Measurements from ENCODE around the gene ADGRE3. TPM values are rescaled to one million over a fixed set of nuclear protein-coding genes. Genes with fewer than 3 reads are reported as not detected.

The ADGRE3 gene
- total RNA-seq, 1 donor from 2014 or later, result 17.3 TPM

DNA sequence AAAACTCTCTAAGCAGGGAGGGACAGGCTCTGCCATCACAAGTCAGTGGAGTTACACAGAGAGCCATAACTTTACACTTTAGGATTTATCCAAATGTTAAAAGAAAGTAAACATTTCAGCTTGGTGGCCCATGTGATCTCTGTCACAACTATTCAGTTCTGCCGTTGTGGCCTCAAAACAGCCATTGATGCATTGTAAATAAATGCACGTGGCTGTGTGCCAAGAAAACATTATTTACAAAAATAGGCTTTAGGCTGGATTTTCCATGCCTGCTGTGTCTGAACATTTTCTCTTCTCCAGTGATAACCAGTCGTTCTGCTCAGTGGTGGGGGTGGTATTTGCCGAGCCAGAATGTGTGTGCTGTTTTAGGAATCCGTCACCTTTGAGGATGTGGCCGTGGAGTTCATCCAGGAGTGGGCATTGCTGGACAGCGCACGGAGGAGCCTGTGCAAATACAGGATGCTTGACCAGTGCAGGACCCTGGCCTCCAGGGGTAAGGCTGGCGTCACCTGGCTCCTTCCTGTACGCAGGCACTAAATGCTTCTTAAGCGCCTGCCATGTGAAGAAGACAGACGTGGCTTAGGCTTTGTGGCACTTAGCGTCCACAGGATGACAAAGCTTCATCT lies 20.1 kb upstream of the ADGRE3 start:
- Histone ChIP-seq H3K27me3 (no peaks in the 10 kb centered on the region), H3K36me3 (peaks cover 60% of the 10 kb centered on the region), H3K4me3 (no peak overlapping the region), H3K9me3 (no peaks in the 10 kb centered on the region), H3K27ac (no peak overlapping the region), H3K4me1 (peaks cover 3% of the 10 kb centered on the region)
- ATAC-seq (no peak), DNase-seq (no peak)
- intact Hi-C loops (cut with DNase I), result no loop called here
- TF ChIP-seq, protein P1, sequence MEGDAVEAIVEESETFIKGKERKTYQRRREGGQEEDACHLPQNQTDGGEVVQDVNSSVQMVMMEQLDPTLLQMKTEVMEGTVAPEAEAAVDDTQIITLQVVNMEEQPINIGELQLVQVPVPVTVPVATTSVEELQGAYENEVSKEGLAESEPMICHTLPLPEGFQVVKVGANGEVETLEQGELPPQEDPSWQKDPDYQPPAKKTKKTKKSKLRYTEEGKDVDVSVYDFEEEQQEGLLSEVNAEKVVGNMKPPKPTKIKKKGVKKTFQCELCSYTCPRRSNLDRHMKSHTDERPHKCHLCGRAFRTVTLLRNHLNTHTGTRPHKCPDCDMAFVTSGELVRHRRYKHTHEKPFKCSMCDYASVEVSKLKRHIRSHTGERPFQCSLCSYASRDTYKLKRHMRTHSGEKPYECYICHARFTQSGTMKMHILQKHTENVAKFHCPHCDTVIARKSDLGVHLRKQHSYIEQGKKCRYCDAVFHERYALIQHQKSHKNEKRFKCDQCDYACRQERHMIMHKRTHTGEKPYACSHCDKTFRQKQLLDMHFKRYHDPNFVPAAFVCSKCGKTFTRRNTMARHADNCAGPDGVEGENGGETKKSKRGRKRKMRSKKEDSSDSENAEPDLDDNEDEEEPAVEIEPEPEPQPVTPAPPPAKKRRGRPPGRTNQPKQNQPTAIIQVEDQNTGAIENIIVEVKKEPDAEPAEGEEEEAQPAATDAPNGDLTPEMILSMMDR (IDR thresholded peaks at IDR 0.05), result no peak

DNA sequence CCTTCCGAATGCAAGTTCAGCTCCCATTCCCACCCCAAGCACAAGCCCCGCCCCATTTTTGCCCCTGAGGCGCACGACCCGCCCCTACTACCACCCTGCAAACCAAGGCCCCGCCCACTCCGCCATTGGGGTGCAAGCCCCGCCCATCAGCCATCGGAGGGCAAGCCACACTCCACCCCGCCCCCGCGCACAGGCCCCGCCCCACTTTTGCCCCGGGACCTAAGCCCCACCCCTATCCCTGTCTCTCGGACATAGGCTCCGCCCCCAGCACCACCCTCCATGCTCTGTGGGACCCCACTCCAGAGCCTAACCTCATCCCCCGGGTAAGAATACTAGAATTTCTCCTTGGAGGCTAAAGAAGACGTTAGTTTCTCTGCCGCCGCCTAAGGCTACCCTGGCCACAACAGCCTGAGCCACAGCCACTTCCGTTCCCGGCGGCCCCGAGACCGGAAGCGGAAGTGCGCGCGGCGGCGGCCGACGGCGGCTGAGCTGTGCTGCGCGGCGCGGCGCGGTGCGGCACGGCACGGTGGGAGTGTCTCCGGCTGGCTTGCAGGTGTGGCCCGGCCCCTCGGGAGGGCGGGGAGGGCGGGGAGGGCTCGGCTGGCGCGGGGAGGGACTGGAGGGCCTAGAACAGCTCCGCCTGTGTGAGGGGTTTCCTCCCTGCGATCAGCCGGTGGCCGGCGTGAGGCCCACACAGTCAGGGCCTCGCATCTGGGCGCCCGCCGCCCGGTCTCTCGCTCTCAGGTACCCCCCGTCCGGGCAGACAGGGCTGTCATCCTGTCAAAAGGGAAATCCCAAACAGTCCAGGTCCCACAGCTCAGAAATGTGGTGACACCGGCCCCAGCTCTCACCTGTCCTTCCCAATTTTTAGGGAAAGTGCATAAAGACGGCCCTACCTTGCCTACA lies 15.2 kb upstream of the ADGRE3 start, which contains the start of gene ZNF333:
Gene ZNF333 (plus strand): TSS at position 451 of the 906 bp plus-strand sequence. CDS start 3,444 bp downstream, outside the sequence.
- TF ChIP-seq, protein P1 (IDR thresholded peaks at IDR 0.05), result no peak
- Histone ChIP-seq H3K36me3 (peaks cover 13% of the 10 kb centered on the region), H3K27me3 (no peaks in the 10 kb centered on the region), H3K27ac (peak within 1 kb of the TSS; percentile 95), H3K9me3 (no peaks in the 10 kb centered on the region), H3K4me3 (peak within 1 kb of the TSS; percentile 91), H3K4me1 (peaks cover 3% of the 10 kb centered on the region)
- ATAC-seq (peak; percentile 99), DNase-seq (peak; percentile 99)
- intact Hi-C loops (cut with DNase I), result no loop called here

DNA sequence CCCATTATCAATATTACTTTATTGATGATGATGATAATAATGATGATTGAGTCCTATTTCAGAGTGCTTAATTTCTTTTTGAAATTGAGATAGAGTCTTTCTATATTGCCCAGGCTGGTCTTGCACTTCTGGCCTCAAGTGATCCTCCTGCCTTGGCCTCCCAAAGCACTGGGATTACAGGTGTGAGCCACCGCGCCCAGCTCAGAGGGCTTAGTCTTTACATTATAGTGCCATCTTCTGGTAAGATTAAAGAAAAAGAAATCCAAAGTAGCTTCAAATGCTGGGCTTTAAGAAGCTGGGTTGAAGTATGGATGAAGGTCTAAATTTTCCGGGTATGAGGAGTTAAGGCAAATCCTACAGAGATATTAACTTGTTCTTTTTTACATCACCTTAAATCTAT lies 11.8 kb upstream of the ADGRE3 start:
- intact Hi-C loops (cut with DNase I), result no loop called here
- ATAC-seq (no peak), DNase-seq (no peak)
- peaks cover 3% of the 10 kb centered on the region for H3K27me3 ChIP-seq
- TF ChIP-seq, protein P1 (IDR thresholded peaks at IDR 0.05), result peak; percentile 33
- H3K4me1 ChIP-seq, result peaks cover 3% of the 10 kb centered on the region
- no peaks in the 10 kb centered on the region for H3K36me3 ChIP-seq
- no peaks in the 10 kb centered on the region for H3K9me3 ChIP-seq
- no peak overlapping the region for H3K27ac ChIP-seq
- no peak overlapping the region for H3K4me3 ChIP-seq

DNA sequence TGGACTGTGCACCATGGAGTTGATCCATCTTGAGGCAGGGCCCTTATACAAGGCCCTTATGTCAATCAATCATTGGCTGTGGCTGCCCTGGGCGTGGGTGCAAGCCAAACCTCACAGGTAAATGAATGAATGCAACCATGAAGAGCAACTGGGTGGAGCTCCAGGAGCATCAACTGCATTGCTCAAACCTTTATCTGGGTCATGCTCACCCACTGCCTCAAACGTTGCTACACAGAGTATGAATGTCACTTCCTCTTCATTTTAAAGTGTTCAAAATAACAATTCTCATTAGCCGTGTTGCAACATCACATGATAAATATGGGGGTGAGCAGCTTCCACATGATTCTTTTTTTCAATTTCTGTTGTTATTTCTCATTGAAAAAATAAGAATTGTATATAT lies 8.8 kb upstream of the ADGRE3 start:
- Histone ChIP-seq H3K9me3 (no peaks in the 10 kb centered on the region), H3K27me3 (peaks cover 3% of the 10 kb centered on the region), H3K4me3 (no peak overlapping the region), H3K36me3 (no peaks in the 10 kb centered on the region), H3K4me1 (no peaks in the 10 kb centered on the region), H3K27ac (no peak overlapping the region)
- TF ChIP-seq, protein P1 (IDR thresholded peaks at IDR 0.05), result no peak
- intact Hi-C loops (cut with DNase I), result no loop called here
- peak; percentile 92 for ATAC-seq
- DNase-seq, result no peak

DNA sequence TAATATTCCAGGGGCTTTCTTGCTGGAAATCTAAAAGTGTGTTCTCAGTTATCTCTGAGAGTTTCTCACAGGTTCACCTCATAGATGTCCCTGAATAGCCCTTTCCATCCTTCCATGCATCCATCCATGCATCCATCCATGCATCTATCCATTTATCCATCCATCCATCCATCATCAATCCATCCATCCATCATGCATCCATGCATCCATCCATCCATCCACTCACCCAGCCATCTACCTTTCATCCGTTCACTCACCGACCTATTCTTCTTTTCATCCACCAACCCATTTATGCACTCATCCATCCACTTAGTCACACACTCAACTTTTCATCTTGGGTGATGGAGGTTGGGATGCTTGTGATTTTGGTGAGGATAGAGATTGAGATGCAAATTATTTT lies 7.4 kb upstream of the ADGRE3 start:
- Histone ChIP-seq H3K9me3 (no peaks in the 10 kb centered on the region), H3K4me3 (no peak overlapping the region), H3K27me3 (peaks cover 3% of the 10 kb centered on the region), H3K4me1 (no peaks in the 10 kb centered on the region), H3K36me3 (no peaks in the 10 kb centered on the region), H3K27ac (no peak overlapping the region)
- TF ChIP-seq, protein P1 (IDR thresholded peaks at IDR 0.05), result no peak
- ATAC-seq (no peak), DNase-seq (no peak)
- intact Hi-C loops (cut with DNase I), result no loop called here

Measured in upper lobe of right lung (tissue), 1 donor.